A549 treated with AZD2906 at 1 μM for 4 hours (cell line): ENCODE measurements around the gene MAEA. TPM values are rescaled to one million over a fixed set of nuclear protein-coding genes. Genes with fewer than 3 reads are reported as not detected.

ENCODE experiments used
- total RNA-seq: library from RNA; stranded (reverse); fragments of 200-300 nt; extraction: Qiagen RNA extraction; gene quantifications from 5 replicates; pipeline ENCODE4 v1.2.3, GENCODE V29; 2022

The MAEA gene
- 58.8 to 63.0 TPM (median 62.1 TPM) in 5 replicates for total RNA-seq

DNA sequence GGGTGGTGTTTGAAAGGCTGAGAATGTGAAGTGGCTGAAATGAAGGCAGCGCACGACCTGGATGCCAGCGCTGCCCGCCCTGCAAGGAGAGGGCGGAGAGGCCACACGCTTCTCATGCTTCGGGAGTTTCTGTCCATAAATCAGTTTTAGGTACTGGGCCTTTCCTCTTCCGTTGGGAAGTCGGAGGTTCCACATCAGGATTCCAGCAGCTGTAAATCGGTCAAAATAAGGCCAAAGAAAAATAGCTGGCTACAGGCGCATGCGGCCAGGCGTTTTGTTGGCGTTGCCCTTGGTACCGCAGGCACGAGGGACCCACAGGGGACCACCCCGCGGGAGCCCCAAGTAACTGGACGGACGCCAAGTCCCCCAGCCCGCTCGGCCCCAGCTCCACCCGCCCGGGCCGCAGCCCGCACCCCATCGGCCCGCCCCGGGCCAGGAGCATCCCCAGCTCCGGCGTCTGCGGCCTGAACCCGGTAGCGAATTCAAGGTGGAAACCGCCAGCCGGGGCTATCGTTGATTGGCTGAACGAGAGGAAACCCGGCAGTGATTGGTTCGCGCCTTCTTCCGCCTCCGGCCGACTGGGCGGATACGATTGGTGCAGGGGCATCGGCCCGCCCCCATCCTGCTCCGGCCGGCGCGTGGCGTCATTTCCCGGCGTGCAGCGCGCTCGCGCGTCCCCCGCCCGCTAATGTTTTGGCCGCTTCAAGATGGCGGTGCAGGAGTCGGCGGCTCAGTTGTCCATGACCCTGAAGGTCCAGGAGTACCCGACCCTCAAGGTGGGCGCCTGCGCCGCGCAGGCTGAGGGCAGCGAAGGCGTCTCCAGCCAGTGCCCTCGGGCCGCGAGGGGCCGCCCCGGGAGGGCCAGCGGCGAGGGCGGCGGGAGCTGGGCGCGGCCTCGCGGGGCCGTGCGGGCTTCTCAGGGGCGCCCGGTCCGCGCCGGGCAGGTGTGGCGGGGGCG is at the start of gene MAEA:
TSS of gene MAEA (plus strand) at position 685 of the 958 bp plus-strand sequence. CDS start at position 708, 23 bp downstream.

DNA sequence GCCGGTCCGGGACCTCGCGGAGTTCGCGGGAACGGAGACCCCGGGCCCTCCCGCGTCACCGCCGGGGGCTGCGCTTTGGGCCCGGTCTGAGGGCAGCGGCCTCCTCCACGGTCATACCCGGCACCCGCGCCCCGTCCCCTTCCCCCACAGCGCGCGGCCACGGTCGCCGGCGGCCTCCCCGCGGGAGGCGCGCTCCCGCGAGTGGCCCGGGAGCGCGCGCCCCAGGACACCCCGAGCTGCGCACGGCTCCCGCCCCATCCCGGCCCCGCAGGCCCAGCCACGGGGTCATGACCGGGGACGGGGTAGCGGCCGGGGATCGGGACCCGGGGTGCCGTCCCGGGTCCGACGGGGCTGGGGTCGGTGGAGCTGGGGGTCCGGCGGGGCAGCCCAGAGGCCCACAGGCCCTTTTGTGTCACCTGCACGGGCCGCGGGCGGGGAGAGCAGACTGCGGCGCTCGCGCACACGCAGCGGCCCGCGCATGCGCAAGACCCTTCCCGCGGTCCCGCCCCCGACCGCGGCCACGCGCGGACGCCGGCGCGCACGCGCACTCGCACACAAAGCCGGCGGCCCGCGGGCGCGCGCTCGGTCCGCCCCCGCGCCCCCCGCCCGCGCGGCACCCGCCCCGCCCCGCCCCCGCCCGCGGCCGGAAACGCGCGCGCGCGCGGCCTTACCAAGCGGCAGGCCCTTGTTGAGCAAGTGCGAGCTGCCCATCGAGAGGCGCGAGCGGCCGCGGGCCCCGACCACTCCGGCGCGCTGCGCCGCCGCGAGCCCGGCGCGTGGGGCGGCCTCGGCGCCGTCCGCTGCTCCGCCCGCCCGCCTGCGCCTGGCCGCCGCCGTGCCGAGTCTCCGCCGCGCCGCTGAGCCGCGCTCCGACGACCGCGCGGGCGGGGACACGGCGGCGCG is 41.2 kb upstream of the MAEA start, which contains the start of gene CTBP1:
TSS of gene CTBP1 (minus strand) at position 886 of the 903 bp plus-strand sequence. CDS start 7,799 bp downstream, outside the sequence.

DNA sequence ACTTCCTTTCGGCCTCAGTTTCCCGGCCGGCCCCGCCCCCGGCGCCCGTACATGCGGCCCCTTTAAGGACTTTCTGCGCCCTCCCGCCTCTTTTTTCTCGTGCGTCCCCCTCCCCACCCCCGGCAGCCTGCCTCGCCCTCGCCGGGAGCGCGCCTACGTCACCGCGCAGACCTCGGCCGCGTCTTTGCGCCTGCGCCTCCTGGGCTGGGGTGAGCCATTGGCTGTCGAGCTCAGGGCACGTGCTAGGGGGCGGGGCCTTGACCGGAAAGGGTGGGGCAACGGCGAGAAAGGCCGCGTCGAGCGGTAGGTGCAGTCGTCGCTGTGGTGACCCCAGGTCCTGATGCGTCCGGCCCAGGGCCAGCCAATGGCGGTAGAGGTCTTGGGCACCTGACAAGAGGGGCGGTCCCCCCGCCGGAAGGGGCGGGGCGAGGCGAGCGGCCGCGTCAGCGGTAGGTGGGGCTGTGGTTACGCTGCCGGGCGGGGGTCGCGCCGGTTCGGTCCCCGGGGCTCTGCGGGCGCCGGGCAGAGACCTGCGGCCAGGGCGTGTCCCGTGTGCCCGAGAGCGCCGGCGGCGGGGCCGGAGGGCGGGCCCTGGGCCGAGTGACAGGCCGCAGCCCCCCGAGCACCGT is 57.2 kb downstream of the MAEA start, which contains the start of gene UVSSA:
TSS of gene UVSSA (plus strand) at position 428 of the 629 bp plus-strand sequence. CDS start 884 bp downstream, outside the sequence.

Other genes with a start within 250 kb of the MAEA start
- 2.0 to 2.8 TPM (median 2.6 TPM) in 5 replicates for gene RNF212, start 176.3 kb upstream of the MAEA start, total RNA-seq
- gene SPON2, start 117.3 kb upstream of the MAEA start, total RNA-seq = 0.38 to 0.91 TPM (median 0.43 TPM) in 5 replicates
- 77.6 to 84.1 TPM (median 81.2 TPM) in 5 replicates for gene CTBP1, start 40.8 kb upstream of the MAEA start, total RNA-seq
- 3.6 to 5.0 TPM (median 4.5 TPM) in 5 replicates for gene UVSSA, start 57.3 kb downstream of the MAEA start, total RNA-seq
- 0.06 TPM in 1 of 5 replicates, not detected in the others for gene NKX1-1, start 116.6 kb downstream of the MAEA start, total RNA-seq